ENCODE results near the gene MYBL2.

Gene MYBL2

DNA sequence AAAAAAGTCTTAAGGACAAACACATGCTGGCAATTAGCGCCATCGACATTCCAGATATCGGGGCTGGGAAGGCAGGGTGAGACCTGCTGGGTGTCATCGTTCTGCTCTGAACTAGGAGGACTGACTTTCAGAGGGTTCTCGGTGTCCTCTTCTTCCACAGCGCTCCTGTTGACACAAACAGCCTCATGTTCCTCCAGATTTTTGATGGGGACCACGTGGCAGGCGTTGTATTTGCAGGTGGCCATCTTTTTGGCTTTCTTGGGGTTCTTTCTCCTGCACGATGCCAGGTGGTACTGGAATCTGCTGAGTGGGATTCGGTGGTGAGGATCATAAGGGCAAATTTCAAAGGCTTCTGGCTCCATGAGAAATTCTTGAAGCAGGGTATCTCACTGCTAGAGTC is 59.4 kb downstream of the MYBL2 start:
- no peaks in the 10 kb centered on the region for H3K4me1 ChIP-seq (ENCODE audit: control insufficient read depth, insufficient read depth, low read length)
- no peaks in the 10 kb centered on the region for H3K36me3 ChIP-seq (ENCODE audit: insufficient read depth, low read length)
- no peak overlapping the region for H3K4me3 ChIP-seq (ENCODE audit: low read length)
- H3K9me3 ChIP-seq (replicated peaks; ENCODE audit: low read length) = no peaks in the 10 kb centered on the region
- peaks cover 2% of the 10 kb centered on the region for H3K27me3 ChIP-seq (ENCODE audit: control insufficient read depth, insufficient read depth, low read length)
- no peak overlapping the region for H3K9ac ChIP-seq (ENCODE audit: low read depth, low read length)
- H3K4me2 ChIP-seq (ENCODE audit: low read length) = no peak overlapping the region

DNA sequence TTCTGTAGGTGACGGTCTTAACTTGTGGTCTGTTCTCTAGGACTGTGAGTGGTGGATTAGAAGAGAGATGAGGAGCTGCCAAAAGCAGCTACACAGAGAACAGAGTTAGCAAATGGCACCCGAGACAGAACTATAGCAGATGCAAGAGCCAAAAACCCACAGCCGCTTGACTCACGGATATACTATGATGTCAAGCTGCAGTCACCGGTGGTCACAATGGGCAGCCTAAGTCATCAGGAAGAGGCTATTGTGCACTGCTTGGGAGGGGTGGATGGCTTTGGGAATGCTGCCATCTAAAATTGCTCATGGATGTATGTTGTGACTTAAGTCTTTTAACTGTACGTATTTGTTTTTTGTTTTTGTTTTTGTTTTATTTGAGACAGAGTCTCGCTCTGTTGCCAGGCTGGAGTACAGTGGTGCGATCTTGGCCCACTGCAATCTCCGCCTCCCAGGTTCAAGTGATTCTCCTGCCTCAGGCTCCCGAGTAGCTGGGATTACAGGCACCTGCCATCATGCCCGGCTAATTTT is 60.0 kb downstream of the MYBL2 start, which contains the start of gene GTSF1L:
Gene GTSF1L, minus strand, starts transcription at position 192 of the 528 bp plus-strand sequence. CDS start 308 bp downstream, outside the sequence.
- no peak within 1 kb of the TSS for H3K9ac ChIP-seq (ENCODE audit: low read depth, low read length)
- H3K4me2 ChIP-seq (ENCODE audit: low read length) = no peak within 1 kb of the TSS
- H3K4me3 ChIP-seq (ENCODE audit: low read length) = no peak within 1 kb of the TSS
- H3K27me3 ChIP-seq (ENCODE audit: control insufficient read depth, insufficient read depth, low read length) = peaks cover 3% of the 10 kb centered on the region
- no peaks in the 10 kb centered on the region for H3K9me3 ChIP-seq (replicated peaks; ENCODE audit: low read length)
- H3K4me1 ChIP-seq (ENCODE audit: control insufficient read depth, insufficient read depth, low read length) = no peaks in the 10 kb centered on the region
- no peaks in the 10 kb centered on the region for H3K36me3 ChIP-seq (ENCODE audit: insufficient read depth, low read length)

DNA sequence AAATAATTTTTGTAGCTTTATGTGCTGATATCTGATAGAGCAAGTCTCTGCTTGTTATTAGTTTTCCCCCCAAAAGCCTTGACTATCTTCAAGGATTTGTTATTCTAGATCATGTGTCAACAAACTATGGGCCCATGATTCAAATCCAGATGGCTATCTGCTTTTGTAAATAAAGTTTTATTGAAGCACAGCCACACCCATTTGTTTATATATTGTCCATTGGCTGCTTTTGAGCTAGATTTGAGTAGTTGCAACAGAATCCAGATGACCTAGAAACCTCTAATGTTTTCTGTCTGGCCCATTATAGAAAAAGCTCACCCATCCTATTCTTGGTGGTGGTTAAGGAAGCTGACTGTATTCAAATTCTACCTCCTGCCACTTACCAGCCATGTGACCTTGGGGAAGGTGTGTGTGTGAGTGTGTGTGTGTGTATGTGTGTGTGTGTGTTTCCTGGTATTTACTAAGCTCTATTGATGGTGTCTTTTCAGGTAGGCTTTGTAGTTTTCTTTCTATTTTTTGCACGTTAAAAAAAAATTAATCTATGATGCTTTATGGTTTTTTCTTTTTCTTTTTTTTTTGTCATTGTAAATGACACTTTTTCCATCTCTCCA is 61.2 kb downstream of the MYBL2 start:
- no peak overlapping the region for H3K4me3 ChIP-seq (ENCODE audit: low read length)
- H3K9ac ChIP-seq (ENCODE audit: low read depth, low read length) = no peak overlapping the region
- no peak overlapping the region for H3K4me2 ChIP-seq (ENCODE audit: low read length)
- H3K9me3 ChIP-seq (replicated peaks; ENCODE audit: low read length) = no peaks in the 10 kb centered on the region
- H3K36me3 ChIP-seq (ENCODE audit: insufficient read depth, low read length) = no peaks in the 10 kb centered on the region
- H3K4me1 ChIP-seq (ENCODE audit: control insufficient read depth, insufficient read depth, low read length) = no peaks in the 10 kb centered on the region
- peaks cover 15% of the 10 kb centered on the region for H3K27me3 ChIP-seq (ENCODE audit: control insufficient read depth, insufficient read depth, low read length)

DNA sequence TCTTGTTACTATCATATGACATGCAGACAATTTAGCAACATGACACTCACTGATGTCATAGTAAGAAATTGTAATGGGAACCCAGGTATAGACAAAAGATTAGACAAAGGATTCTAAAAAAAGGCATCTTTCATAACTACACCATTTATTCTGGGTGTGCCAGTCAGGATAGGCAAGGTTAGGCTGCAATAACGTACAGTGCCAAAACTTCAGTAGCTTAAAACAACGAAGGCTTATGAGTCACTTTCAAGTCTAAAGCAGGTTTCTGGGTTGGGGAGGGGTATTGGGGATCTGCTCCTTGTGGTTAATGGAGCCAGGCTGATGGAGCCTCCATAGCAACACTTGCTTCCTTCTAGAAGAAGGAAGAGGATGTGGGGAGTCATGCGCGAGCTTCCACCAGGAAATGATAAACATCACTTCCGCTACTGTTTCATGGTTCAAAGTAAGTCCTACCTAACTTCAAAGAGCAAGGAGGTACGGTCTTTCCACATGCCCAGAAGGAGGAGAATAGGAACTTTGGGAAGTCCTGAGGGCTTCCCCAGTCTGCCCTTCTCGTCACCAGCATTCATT is 61.9 kb downstream of the MYBL2 start:
- H3K27me3 ChIP-seq (ENCODE audit: control insufficient read depth, insufficient read depth, low read length) = peaks cover 20% of the 10 kb centered on the region
- H3K9ac ChIP-seq (ENCODE audit: low read depth, low read length) = no peak overlapping the region
- H3K4me1 ChIP-seq (ENCODE audit: control insufficient read depth, insufficient read depth, low read length) = no peaks in the 10 kb centered on the region
- H3K4me2 ChIP-seq (ENCODE audit: low read length) = no peak overlapping the region
- H3K9me3 ChIP-seq (replicated peaks; ENCODE audit: low read length) = no peaks in the 10 kb centered on the region
- H3K4me3 ChIP-seq (ENCODE audit: low read length) = no peak overlapping the region
- no peaks in the 10 kb centered on the region for H3K36me3 ChIP-seq (ENCODE audit: insufficient read depth, low read length)

DNA sequence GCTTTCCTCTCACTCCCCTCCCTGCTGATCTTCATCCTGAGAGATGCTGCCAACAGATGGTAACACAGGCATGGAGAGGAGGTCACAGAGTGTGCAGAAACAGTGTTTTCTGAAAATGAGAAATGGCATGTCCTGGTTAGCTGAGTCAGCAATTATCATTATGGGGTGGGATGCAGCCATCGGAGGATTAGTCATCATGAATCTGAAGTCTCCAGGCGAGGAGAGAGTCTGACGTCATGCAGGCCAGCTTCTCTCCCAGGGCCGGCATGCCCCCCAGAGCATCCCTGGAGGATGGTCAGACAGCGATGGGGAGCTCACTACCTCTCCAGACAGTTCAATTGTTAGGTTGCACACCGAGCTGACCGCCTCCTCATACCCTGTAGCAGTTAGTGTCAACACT is 64.6 kb downstream of the MYBL2 start:
- Histone ChIP-seq H3K9ac (ENCODE audit: low read depth, low read length) (no peak overlapping the region), H3K4me2 (ENCODE audit: low read length) (no peak overlapping the region), H3K36me3 (ENCODE audit: insufficient read depth, low read length) (no peaks in the 10 kb centered on the region), H3K4me3 (ENCODE audit: low read length) (no peak overlapping the region), H3K4me1 (ENCODE audit: control insufficient read depth, insufficient read depth, low read length) (no peaks in the 10 kb centered on the region), H3K9me3 (replicated peaks; ENCODE audit: low read length) (no peaks in the 10 kb centered on the region), H3K27me3 (ENCODE audit: control insufficient read depth, insufficient read depth, low read length) (peaks cover 28% of the 10 kb centered on the region)

GRCh38 chr20:43731927-43732326 is 65.0 kb downstream of the MYBL2 start:
- H3K4me1 ChIP-seq (ENCODE audit: control insufficient read depth, insufficient read depth, low read length) = no peaks in the 10 kb centered on the region
- no peak overlapping the region for H3K4me3 ChIP-seq (ENCODE audit: low read length)
- H3K27me3 ChIP-seq (ENCODE audit: control insufficient read depth, insufficient read depth, low read length) = peaks cover 31% of the 10 kb centered on the region
- H3K9ac ChIP-seq (ENCODE audit: low read depth, low read length) = no peak overlapping the region
- no peaks in the 10 kb centered on the region for H3K36me3 ChIP-seq (ENCODE audit: insufficient read depth, low read length)
- no peaks in the 10 kb centered on the region for H3K9me3 ChIP-seq (replicated peaks; ENCODE audit: low read length)
- no peak overlapping the region for H3K4me2 ChIP-seq (ENCODE audit: low read length)

- no peak overlapping the region for H3K4me2 ChIP-seq (ENCODE audit: low read length)
- H3K9ac ChIP-seq (ENCODE audit: low read depth, low read length) = no peak overlapping the region
- no peak overlapping the region for H3K4me3 ChIP-seq (ENCODE audit: low read length)
- no peaks in the 10 kb centered on the region for H3K4me1 ChIP-seq (ENCODE audit: control insufficient read depth, insufficient read depth, low read length)
- H3K9me3 ChIP-seq (replicated peaks; ENCODE audit: low read length) = no peaks in the 10 kb centered on the region
- H3K27me3 ChIP-seq (ENCODE audit: control insufficient read depth, insufficient read depth, low read length) = peaks cover 57% of the 10 kb centered on the region
- H3K36me3 ChIP-seq (ENCODE audit: insufficient read depth, low read length) = no peaks in the 10 kb centered on the region
These were observed 69.8 kb downstream of the MYBL2 start for GRCh38 chr20:43736588-43737158.

- Histone ChIP-seq H3K27me3 (ENCODE audit: control insufficient read depth, insufficient read depth, low read length) (peaks cover 59% of the 10 kb centered on the region), H3K4me2 (ENCODE audit: low read length) (no peak overlapping the region), H3K9me3 (replicated peaks; ENCODE audit: low read length) (no peaks in the 10 kb centered on the region), H3K36me3 (ENCODE audit: insufficient read depth, low read length) (no peaks in the 10 kb centered on the region), H3K4me1 (ENCODE audit: control insufficient read depth, insufficient read depth, low read length) (no peaks in the 10 kb centered on the region), H3K9ac (ENCODE audit: low read depth, low read length) (no peak overlapping the region), H3K4me3 (ENCODE audit: low read length) (no peak overlapping the region)
These were observed 71.0 kb downstream of the MYBL2 start for GRCh38 chr20:43737925-43738324.

DNA sequence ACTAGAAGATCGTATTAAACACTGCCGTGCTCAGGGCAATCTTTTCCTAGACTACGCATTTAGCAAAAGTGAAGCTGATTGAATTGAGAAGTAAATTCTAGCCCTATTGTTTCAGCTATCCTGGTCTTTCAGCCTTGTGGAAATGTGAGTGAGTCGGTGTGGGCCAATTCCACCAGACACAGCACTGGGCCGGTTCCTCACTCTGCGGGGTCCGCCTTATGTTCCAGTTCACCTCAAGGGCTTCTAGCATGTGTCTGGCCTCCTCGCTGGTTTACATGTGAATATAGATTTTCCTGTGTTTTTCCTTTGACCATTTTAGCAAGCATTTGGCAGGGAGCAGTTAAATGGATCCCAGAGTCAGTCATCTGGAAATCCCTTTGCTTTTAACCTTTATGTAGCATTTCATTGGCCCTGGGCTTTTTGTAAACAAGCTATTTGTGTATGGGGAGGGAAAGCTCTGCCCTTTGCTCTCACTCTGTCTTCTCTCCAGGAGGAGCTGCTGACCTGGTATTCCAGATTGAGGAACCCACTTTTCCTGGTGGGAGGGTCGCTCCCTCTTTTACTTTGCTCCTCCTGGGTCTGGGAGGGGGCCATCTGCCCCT is 72.3 kb downstream of the MYBL2 start:
- Histone ChIP-seq H3K4me2 (ENCODE audit: low read length) (no peak overlapping the region), H3K36me3 (ENCODE audit: insufficient read depth, low read length) (no peaks in the 10 kb centered on the region), H3K9ac (ENCODE audit: low read depth, low read length) (no peak overlapping the region), H3K9me3 (replicated peaks; ENCODE audit: low read length) (no peaks in the 10 kb centered on the region), H3K27me3 (ENCODE audit: control insufficient read depth, insufficient read depth, low read length) (peaks cover 61% of the 10 kb centered on the region), H3K4me3 (ENCODE audit: low read length) (no peak overlapping the region), H3K4me1 (ENCODE audit: control insufficient read depth, insufficient read depth, low read length) (no peaks in the 10 kb centered on the region)

- no peak overlapping the region for H3K4me3 ChIP-seq (ENCODE audit: low read length)
- H3K4me1 ChIP-seq (ENCODE audit: control insufficient read depth, insufficient read depth, low read length) = no peaks in the 10 kb centered on the region
- H3K27me3 ChIP-seq (ENCODE audit: control insufficient read depth, insufficient read depth, low read length) = peaks cover 68% of the 10 kb centered on the region
- no peaks in the 10 kb centered on the region for H3K9me3 ChIP-seq (replicated peaks; ENCODE audit: low read length)
- H3K4me2 ChIP-seq (ENCODE audit: low read length) = no peak overlapping the region
- no peaks in the 10 kb centered on the region for H3K36me3 ChIP-seq (ENCODE audit: insufficient read depth, low read length)
- no peak overlapping the region for H3K9ac ChIP-seq (ENCODE audit: low read depth, low read length)
These were observed 73.7 kb downstream of the MYBL2 start for GRCh38 chr20:43740642-43741041.

DNA sequence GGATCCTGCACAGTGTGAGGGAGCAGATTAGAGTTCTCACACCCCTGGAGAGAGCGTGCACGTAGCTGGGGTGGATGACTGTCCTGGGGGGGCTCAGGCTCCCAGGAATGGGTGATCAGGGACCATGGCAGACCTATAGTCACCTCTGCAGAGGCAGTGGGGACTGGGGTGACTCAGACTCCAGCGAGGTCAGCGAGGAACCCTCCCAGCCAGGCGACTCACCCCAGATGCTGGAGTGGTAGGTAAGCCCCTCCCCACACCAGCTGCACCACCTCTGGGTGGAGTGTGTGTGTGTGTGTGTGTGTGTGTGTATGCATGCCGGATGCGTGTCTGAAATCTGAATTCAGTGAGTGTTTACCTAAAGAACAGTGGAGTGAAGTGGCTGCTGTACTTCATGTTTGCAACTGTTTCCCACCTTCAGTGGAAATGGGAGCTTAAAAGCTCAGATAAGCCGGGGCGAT is 77.3 kb downstream of the MYBL2 start:
- H3K36me3 ChIP-seq (ENCODE audit: insufficient read depth, low read length) = no peaks in the 10 kb centered on the region
- no peak overlapping the region for H3K4me3 ChIP-seq (ENCODE audit: low read length)
- H3K9me3 ChIP-seq (replicated peaks; ENCODE audit: low read length) = no peaks in the 10 kb centered on the region
- peaks cover 58% of the 10 kb centered on the region for H3K27me3 ChIP-seq (ENCODE audit: control insufficient read depth, insufficient read depth, low read length)
- H3K4me1 ChIP-seq (ENCODE audit: control insufficient read depth, insufficient read depth, low read length) = no peaks in the 10 kb centered on the region
- no peak overlapping the region for H3K4me2 ChIP-seq (ENCODE audit: low read length)
- no peak overlapping the region for H3K9ac ChIP-seq (ENCODE audit: low read depth, low read length)
